ENCODE data around the gene TBCK. TPM values are rescaled to one million over a fixed set of nuclear protein-coding genes. Genes with fewer than 3 reads are reported as not detected.

TBCK gene
- total RNA-seq, 1 donor from 2014 or later: 16.3 TPM

DNA sequence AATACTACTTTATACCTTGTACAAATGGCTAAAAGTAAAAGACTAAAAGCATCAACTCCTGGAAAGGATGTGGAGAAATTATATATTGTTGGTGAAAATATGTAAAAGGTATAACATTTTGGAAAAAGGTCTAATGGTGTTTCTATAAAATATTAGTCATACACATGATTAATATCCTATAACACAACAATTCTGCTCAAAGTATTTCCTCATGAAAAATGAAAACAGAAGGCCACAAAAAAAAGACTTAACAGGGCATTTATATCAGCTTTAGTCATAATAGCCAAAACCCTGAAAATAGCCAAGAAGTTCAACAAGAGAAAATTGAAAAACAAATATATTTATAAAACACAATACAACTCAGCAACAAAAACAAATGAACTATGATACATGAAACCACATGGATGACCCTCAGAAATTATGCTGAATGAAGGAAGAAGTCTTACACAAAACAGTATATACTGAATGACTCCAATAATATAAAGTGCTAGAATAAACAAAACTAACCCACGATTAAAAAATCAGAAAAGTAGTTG is 38.8 kb downstream of the TBCK start:
- Histone ChIP-seq H3K36me3 (ENCODE audit: control insufficient read depth, insufficient read depth, low read length) (no peaks in the 10 kb centered on the region), H3K4me3 (ENCODE audit: low read depth, low read length) (no peak overlapping the region), H3K27me3 (ENCODE audit: control insufficient read depth, insufficient read depth, low read length) (no peaks in the 10 kb centered on the region)
- TF ChIP-seq CTCF (IDR thresholded peaks at IDR 0.05; ENCODE audit: insufficient read depth, low read length, severe bottlenecking): no peak
- DNase-seq (ENCODE audit: low read depth) (peak; percentile 6), FAIRE-seq (no peak)

DNA sequence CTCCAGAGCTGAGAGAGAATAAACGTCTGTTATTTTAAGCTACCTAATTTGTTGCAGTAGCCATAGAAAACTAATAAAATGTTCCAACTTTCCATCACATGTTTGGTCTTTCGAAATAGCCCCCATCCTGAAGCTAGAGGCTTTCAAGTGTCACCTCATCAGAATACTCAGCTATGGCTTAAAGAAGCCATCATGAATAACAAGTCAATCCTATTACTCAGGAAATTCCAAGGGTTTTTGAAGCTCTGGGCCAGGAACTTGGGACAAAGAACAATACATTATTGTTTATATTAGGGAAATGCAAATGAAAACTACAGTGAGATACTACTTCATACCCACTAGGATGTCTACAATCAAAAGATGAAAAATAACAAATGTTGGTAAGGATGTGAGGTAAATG is 42.2 kb downstream of the TBCK start:
- Histone ChIP-seq H3K27me3 (ENCODE audit: control insufficient read depth, insufficient read depth, low read length) (no peaks in the 10 kb centered on the region), H3K4me3 (ENCODE audit: low read depth, low read length) (no peak overlapping the region), H3K36me3 (ENCODE audit: control insufficient read depth, insufficient read depth, low read length) (no peaks in the 10 kb centered on the region)
- FAIRE-seq: no peak
- no peak for DNase-seq (ENCODE audit: low read depth)
- TF ChIP-seq CTCF (IDR thresholded peaks at IDR 0.05; ENCODE audit: insufficient read depth, low read length, severe bottlenecking): no peak

DNA sequence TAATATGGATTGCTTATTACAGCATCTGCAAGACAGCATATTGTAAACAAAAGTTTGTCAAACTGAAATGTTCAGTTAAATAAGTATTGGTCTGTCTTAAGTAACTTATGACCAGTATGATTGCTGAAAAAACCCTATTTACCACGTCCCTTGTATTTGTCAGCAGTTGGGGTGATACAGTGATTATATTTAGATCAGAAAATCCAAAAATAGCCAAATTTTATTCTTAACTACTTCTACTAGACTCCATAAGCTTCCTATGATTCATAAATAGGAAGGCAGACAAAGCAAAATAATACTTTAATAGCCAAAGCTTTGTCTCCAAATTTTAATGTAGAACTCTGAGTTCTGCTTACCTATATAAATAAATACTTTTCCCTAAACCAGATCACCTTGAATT is 45.3 kb downstream of the TBCK start:
- DNase-seq (ENCODE audit: low read depth): no peak
- Histone ChIP-seq H3K36me3 (ENCODE audit: control insufficient read depth, insufficient read depth, low read length) (no peaks in the 10 kb centered on the region), H3K4me3 (ENCODE audit: low read depth, low read length) (no peak overlapping the region), H3K27me3 (ENCODE audit: control insufficient read depth, insufficient read depth, low read length) (no peaks in the 10 kb centered on the region)
- TF ChIP-seq CTCF (IDR thresholded peaks at IDR 0.05; ENCODE audit: insufficient read depth, low read length, severe bottlenecking): no peak
- FAIRE-seq: no peak

DNA sequence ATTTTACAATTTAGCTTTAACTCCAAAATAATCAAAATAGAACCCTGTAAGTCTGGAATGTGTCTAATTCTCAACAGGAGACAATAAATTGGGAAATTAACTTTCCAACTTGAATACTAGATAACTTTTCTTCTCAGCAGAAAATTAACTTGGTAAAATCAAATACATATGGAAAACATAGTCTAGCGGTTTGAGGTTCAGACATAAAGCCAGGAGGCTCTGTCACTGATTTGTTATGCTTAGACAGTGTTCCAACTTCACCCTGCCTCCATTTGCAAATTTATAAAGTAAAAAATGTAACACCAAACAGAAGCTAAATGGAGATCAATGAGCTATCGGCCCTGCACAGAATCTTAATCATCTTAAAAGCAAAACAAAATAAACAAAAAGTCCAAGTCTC is 46.3 kb downstream of the TBCK start:
- FAIRE-seq (no peak), DNase-seq (ENCODE audit: low read depth) (no peak)
- TF ChIP-seq CTCF (IDR thresholded peaks at IDR 0.05; ENCODE audit: insufficient read depth, low read length, severe bottlenecking): no peak
- Histone ChIP-seq H3K27me3 (ENCODE audit: control insufficient read depth, insufficient read depth, low read length) (no peaks in the 10 kb centered on the region), H3K36me3 (ENCODE audit: control insufficient read depth, insufficient read depth, low read length) (no peaks in the 10 kb centered on the region), H3K4me3 (ENCODE audit: low read depth, low read length) (no peak overlapping the region)

GRCh38 chr4:106268786-106269185 is 47.2 kb downstream of the TBCK start:
- no peak for TF ChIP-seq CTCF (IDR thresholded peaks at IDR 0.05; ENCODE audit: insufficient read depth, low read length, severe bottlenecking)
- Histone ChIP-seq H3K4me3 (ENCODE audit: low read depth, low read length) (no peak overlapping the region), H3K27me3 (ENCODE audit: control insufficient read depth, insufficient read depth, low read length) (no peaks in the 10 kb centered on the region), H3K36me3 (ENCODE audit: control insufficient read depth, insufficient read depth, low read length) (no peaks in the 10 kb centered on the region)
- no peak for FAIRE-seq
- DNase-seq (ENCODE audit: low read depth): no peak

DNA sequence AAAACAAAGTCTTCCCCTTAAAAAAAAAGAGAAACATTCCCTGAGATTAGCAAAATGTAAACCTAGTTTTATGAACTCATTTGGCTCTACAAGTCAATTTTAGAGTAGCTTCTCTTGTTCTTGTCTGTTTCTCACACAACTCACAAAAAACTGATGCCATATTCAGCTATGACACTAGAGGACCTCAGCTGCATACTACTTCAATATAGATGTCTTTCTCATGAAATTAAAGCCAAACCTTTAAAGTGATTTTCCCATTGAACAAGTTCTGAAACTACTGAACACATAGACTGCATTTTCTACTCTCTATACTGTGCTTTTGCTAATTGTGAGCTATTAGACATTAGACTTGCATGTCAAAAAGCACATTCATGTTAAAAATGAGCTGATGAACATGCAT is 49.8 kb downstream of the TBCK start:
- H3K27me3 ChIP-seq (ENCODE audit: control insufficient read depth, insufficient read depth, low read length): no peaks in the 10 kb centered on the region
- peak; percentile 60 for TF ChIP-seq CTCF (IDR thresholded peaks at IDR 0.05; ENCODE audit: insufficient read depth, low read length, severe bottlenecking)
- no peak overlapping the region for H3K4me3 ChIP-seq (ENCODE audit: low read depth, low read length)
- no peaks in the 10 kb centered on the region for H3K36me3 ChIP-seq (ENCODE audit: control insufficient read depth, insufficient read depth, low read length)
- DNase-seq (ENCODE audit: low read depth): peak; percentile 56
- FAIRE-seq: no peak

All from bronchial epithelial cell (primary cell).